ENCODE data around the gene TSPAN18.

DNA sequence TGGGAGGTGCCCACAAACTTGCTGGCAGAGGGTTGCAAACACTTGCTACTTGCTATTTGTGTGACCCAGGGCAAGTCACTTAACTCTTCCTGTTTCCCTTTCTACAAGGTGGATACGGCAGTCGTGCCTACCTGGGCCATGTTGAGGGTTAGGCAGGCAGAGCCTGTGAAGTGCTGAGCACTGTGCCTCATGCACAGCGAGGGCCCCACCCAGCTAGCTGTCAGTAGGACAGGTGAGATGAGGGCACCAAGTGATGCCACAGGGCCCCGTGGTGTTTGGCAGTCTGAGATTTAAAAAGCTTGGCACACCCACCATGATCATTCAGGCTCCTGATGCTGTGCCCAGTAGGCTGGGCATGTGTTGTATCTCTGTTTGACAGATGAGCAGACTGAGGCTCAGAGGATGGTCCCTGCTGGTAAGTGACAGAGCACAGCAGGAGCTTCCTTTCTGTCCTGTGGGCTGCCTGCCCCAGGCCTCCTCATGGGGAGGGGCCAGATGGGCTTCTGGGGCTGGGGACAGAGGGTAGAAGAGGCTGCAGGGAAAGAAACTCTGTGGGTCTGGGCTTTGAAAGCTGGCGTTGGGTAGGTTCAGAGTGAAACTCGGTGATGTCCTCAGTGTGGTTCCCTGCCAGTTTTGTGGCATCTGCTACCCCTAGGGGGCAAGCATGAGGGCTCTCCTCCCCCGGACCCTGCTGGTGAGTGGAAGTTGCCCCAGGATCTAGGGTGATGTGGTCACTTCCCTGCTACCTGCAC lies 59.3 kb downstream of the TSPAN18 start:
- TF ChIP-seq POLR2A (IDR thresholded peaks at IDR 0.05; ENCODE audit: low read length) = no peak
- no peak for TF ChIP-seq GATA1 (IDR thresholded peaks at IDR 0.05; ENCODE audit: low read depth, low read length)

Data from erythroblast (primary cell).